ENCODE data around the gene AMMECR1.

AMMECR1 gene

GRCh38 chrX:110181459-110182137 is 136.3 kb downstream of the AMMECR1 start:
- no peak overlapping the region for H3K4me3 ChIP-seq (ENCODE audit: low read length)
- no peak for DNase-seq (ENCODE audit: low read depth)
- no peak for TF ChIP-seq CTCF (conservative IDR thresholded peaks at IDR 0.05; ENCODE audit: low read length)

- DNase-seq (ENCODE audit: low read depth), result peak; percentile 80
- TF ChIP-seq CTCF (conservative IDR thresholded peaks at IDR 0.05; ENCODE audit: low read length), result no peak
- no peak overlapping the region for H3K4me3 ChIP-seq (ENCODE audit: low read length)
Measured at GRCh38 chrX:110180928-110181310, 137.0 kb downstream of the AMMECR1 start.

GRCh38 chrX:110180176-110180927 is 137.5 kb downstream of the AMMECR1 start:
- H3K4me3 ChIP-seq (ENCODE audit: low read length), result no peak overlapping the region
- peak; percentile 76 for DNase-seq (ENCODE audit: low read depth)
- TF ChIP-seq CTCF (conservative IDR thresholded peaks at IDR 0.05; ENCODE audit: low read length), result no peak

- no peak for TF ChIP-seq CTCF (conservative IDR thresholded peaks at IDR 0.05; ENCODE audit: low read length)
- no peak for DNase-seq (ENCODE audit: low read depth)
- no peak overlapping the region for H3K4me3 ChIP-seq (ENCODE audit: low read length)
Measured at GRCh38 chrX:110178179-110178865, 139.6 kb downstream of the AMMECR1 start.

GRCh38 chrX:110175696-110176095 is 142.2 kb downstream of the AMMECR1 start:
- no peak for TF ChIP-seq CTCF (conservative IDR thresholded peaks at IDR 0.05; ENCODE audit: low read length)

GRCh38 chrX:110175146-110175545 is 142.7 kb downstream of the AMMECR1 start:
- TF ChIP-seq CTCF (conservative IDR thresholded peaks at IDR 0.05; ENCODE audit: low read length), result no peak
- no peak for DNase-seq (ENCODE audit: low read depth)
- no peak overlapping the region for H3K4me3 ChIP-seq (ENCODE audit: low read length)

More at GRCh38 chrX:110175696-110176095, 142.2 kb downstream of the AMMECR1 start:
- H3K4me3 ChIP-seq (ENCODE audit: low read length), result no peak overlapping the region
- no peak for DNase-seq (ENCODE audit: low read depth)

Measured in AG10803 (cell line).